Adipocyte (in vitro differentiated cells): ENCODE results near the gene TRPM6.
"Not testable (repeated sequence)": the region's sequence is repeated elsewhere in the genome, so short reads cannot be mapped to it uniquely, and the experiment has no call there.

Experiments used
- DNase-seq: peaks from one replicate; pipeline ENCODE4 v3.0.0-alpha.2; 2015; ENCODE audit warnings: low read depth
- H3K27me3 ChIP-seq: replicated peaks from 2 replicates; pipeline ENCODE4 v1.7.0; 2013; ENCODE audit warnings: mild to moderate bottlenecking, low read length, moderate library complexity; ENCODE audit not compliant: control insufficient read depth, insufficient read depth
- H3K36me3 ChIP-seq: 2 replicates; pipeline ENCODE4 v1.7.0; 2013; ENCODE audit warnings: low read length, mild to moderate bottlenecking, moderate library complexity; ENCODE audit not compliant: control insufficient read depth, insufficient read depth, severe bottlenecking
- H3K4me1 ChIP-seq: 2 replicates; pipeline ENCODE4 v1.7.0; 2013; ENCODE audit warnings: mild to moderate bottlenecking, low read length, moderate library complexity; ENCODE audit not compliant: control insufficient read depth, insufficient read depth
- H3K4me3 ChIP-seq: 2 replicates; pipeline ENCODE4 v1.7.0; 2013; ENCODE audit warnings: mild to moderate bottlenecking, low read length, moderate library complexity
- H3K9ac ChIP-seq: 2 replicates; pipeline ENCODE4 v1.7.0; 2013; ENCODE audit warnings: mild to moderate bottlenecking, low read length, moderate library complexity
- H3K9me3 ChIP-seq: 2 replicates; pipeline ENCODE4 v1.7.0; 2013; ENCODE audit warnings: mild to moderate bottlenecking, low read length, moderate library complexity; ENCODE audit not compliant: control insufficient read depth

TRPM6 gene

DNA sequence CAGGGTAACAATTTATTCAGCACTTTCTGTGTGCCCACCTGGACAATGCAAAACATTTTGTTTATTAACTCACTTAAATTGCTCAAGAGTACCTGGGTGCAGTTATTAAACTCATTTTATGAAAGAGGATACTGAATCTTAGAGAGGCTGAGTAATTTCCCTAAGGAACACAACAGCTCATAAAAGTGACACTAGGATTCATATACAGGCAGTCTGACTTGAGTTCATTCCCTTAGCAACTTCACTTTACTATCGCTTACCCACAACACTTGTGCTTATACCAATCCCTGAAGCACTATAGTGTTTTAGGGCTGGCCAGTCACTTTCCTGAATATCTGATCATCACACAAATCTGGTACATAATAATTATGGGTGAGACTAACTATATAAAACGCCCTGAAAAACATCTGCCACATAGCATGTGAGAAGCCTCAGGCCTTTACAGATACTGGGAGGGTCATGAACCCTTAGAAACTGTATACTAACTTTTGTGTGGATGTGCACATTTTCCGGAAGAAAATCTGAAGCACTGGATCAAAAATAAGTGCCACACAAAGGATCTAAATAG is 11.3 kb downstream of the TRPM6 start:
- H3K4me3 ChIP-seq: no peak overlapping the region
- H3K9ac ChIP-seq: no peak overlapping the region
- no peaks in the 10 kb centered on the region for H3K4me1 ChIP-seq
- no peaks in the 10 kb centered on the region for H3K36me3 ChIP-seq
- peaks cover 26% of the 10 kb centered on the region for H3K9me3 ChIP-seq
- DNase-seq: no peak
- H3K27me3 ChIP-seq: no peaks in the 10 kb centered on the region

DNA sequence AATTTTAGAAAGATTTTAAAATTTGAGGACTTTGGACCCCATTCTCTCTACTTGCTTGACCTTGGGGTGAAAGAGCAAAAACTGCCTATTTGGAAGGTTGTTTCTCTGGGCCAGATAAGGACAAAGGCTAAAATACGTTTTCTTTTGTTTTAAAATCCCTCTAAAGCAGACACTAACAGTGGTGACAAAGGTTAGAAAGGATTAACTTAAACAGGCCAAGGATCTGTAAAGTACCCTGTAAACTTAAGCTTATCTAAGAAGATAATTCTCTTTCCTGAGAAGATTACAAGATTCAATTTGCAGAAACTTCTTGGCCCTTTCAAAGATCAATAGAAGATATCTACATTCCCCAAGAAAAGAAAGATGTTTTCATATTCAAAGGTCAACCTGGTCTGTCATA is 12.1 kb downstream of the TRPM6 start:
- no peaks in the 10 kb centered on the region for H3K27me3 ChIP-seq
- no peak for DNase-seq

DNA sequence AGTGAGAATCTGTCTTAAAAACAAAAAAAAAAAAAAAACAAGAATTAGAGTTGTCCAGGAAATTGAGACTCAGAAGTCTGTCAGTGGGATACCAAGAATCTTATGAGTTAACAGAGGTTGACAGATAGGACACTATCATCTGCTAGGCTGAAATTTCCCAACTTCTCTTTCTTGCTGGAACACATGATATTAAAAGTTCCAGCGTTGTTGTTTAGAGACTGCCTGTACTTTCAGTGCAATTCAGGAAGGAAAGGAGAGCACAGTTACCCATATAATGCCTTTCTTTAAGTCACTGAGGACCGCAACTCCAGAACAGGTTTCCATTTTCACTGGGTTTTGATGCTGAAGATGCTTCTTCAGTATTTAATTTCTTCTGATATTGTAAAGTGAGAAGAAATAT is 13.5 kb downstream of the TRPM6 start:
- Histone ChIP-seq H3K27me3 (peaks cover 8% of the 10 kb centered on the region), H3K4me3 (no peak overlapping the region)
- no peak for DNase-seq

More for the DNA sequence above, 12.1 kb downstream of the TRPM6 start:
- no peak overlapping the region for H3K4me3 ChIP-seq
- H3K36me3 ChIP-seq: no peaks in the 10 kb centered on the region
- no peak overlapping the region for H3K9ac ChIP-seq
- peaks cover 25% of the 10 kb centered on the region for H3K9me3 ChIP-seq
- no peaks in the 10 kb centered on the region for H3K4me1 ChIP-seq

GRCh38 chr9:74872619-74873233 is 15.0 kb downstream of the TRPM6 start:
- no peaks in the 10 kb centered on the region for H3K4me1 ChIP-seq
- DNase-seq: no peak
- no peaks in the 10 kb centered on the region for H3K9me3 ChIP-seq
- no peak overlapping the region for H3K9ac ChIP-seq
- peaks cover 8% of the 10 kb centered on the region for H3K27me3 ChIP-seq
- no peaks in the 10 kb centered on the region for H3K36me3 ChIP-seq
- H3K4me3 ChIP-seq: no peak overlapping the region

More for the DNA sequence above, 13.5 kb downstream of the TRPM6 start:
- Histone ChIP-seq H3K9me3 (peaks cover 11% of the 10 kb centered on the region), H3K4me1 (no peaks in the 10 kb centered on the region), H3K36me3 (no peaks in the 10 kb centered on the region), H3K9ac (no peak overlapping the region)

DNA sequence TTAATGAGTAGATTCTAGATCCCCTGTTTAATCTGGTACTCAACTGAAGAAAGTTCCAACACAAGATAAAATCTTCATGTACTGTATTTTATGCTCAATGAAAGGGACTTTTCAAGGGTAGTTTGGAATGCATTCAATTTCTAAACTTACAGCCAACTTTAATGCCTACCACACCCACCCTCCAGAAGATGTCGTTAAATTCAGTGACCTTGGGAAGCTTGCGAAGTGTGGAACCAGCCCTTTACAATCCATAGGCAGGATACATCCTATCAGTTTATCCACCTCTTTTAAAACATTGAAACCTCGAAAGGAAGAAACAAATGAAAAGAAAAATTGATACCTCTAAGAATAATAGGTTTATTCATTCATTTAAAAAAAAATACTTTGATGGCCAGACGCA is 20.2 kb downstream of the TRPM6 start:
- peaks cover 8% of the 10 kb centered on the region for H3K27me3 ChIP-seq
- H3K4me1 ChIP-seq: no peaks in the 10 kb centered on the region
- DNase-seq: no peak
- no peaks in the 10 kb centered on the region for H3K9me3 ChIP-seq
- no peak overlapping the region for H3K4me3 ChIP-seq
- no peak overlapping the region for H3K9ac ChIP-seq
- no peaks in the 10 kb centered on the region for H3K36me3 ChIP-seq

DNA sequence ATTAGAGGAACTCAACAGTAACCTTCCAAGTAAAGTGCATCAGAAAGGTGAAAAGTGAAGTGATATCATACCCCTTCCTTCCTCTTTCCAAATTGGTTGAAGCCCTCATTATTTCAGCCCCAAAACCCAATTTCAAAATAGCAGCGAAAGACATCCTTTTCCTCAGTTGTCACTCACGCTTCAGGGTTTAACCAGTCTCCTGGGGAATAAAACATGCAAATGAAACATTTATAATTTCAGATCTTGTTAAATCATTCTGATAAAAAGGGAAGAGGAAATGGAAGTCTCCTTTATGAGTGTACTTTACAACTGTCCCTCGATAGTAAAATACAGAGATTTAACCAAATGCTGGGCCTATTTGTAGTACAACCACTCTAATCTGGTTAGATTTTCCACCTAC is 22.5 kb downstream of the TRPM6 start:
- DNase-seq: no peak
- Histone ChIP-seq H3K4me1 (no peaks in the 10 kb centered on the region), H3K9me3 (no peaks in the 10 kb centered on the region)

GRCh38 chr9:74861773-74862474 is 25.8 kb downstream of the TRPM6 start:
- no peak overlapping the region for H3K9ac ChIP-seq
- H3K27me3 ChIP-seq: no peaks in the 10 kb centered on the region
- H3K36me3 ChIP-seq: no peaks in the 10 kb centered on the region
- no peaks in the 10 kb centered on the region for H3K9me3 ChIP-seq
- H3K4me3 ChIP-seq: no peak overlapping the region
- H3K4me1 ChIP-seq: no peaks in the 10 kb centered on the region
- DNase-seq: no peak

More for the DNA sequence above, 22.5 kb downstream of the TRPM6 start:
- Histone ChIP-seq H3K36me3 (no peaks in the 10 kb centered on the region), H3K27me3 (peaks cover 7% of the 10 kb centered on the region), H3K4me3 (no peak overlapping the region), H3K9ac (no peak overlapping the region)

- no peaks in the 10 kb centered on the region for H3K4me1 ChIP-seq
- no peak overlapping the region for H3K9ac ChIP-seq
- H3K9me3 ChIP-seq: no peaks in the 10 kb centered on the region
- H3K27me3 ChIP-seq: no peaks in the 10 kb centered on the region
- H3K36me3 ChIP-seq: no peaks in the 10 kb centered on the region
- no peak for DNase-seq
- no peak overlapping the region for H3K4me3 ChIP-seq
These were observed 26.6 kb downstream of the TRPM6 start for GRCh38 chr9:74861071-74861470.

DNA sequence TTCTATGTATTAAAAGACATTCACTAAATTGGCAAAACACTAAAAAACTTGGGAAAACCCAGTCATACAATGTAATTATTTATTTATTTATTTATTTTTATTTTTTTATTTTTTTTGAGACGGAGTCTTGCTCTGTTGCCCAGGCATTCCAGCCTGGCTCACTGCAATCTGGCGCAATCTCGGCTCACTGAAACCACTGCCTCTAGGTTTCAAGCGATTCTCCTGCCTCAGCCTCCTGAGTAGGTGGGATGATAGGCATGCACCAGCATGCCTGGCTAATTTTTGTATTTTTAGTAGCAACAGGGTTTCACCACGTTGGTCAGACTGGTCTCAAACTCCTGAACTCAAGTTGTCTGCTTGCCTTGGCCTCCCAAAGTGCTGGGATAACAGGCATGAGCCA is 27.5 kb downstream of the TRPM6 start:
- not testable (repeated sequence) for H3K27me3 ChIP-seq, H3K9ac ChIP-seq, H3K36me3 ChIP-seq, H3K9me3 ChIP-seq, H3K4me3 ChIP-seq, H3K4me1 ChIP-seq, DNase-seq

DNA sequence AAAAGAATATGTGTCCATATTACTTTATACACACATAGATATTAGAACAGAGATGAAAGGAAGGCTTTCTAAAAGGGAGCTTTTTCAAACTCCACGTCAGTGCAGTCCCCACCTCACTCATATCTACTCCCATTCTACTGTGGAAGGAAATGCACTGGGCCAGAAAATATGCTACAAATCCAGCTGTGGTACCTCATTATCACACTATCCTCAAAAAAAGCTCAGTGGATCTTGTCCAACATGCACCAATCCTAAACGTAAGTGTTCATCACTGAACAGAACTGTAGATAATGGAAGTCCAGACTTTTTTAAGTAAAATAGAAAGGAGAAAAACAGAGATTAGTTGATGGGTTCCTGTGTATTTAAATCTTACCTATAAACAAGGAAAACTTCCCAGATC is 27.9 kb downstream of the TRPM6 start:
- no peaks in the 10 kb centered on the region for H3K4me1 ChIP-seq
- no peaks in the 10 kb centered on the region for H3K9me3 ChIP-seq
- no peak overlapping the region for H3K4me3 ChIP-seq
- H3K36me3 ChIP-seq: no peaks in the 10 kb centered on the region
- no peak for DNase-seq
- H3K27me3 ChIP-seq: no peaks in the 10 kb centered on the region
- no peak overlapping the region for H3K9ac ChIP-seq

GRCh38 chr9:74858751-74859414 is 28.8 kb downstream of the TRPM6 start:
- peak; percentile 3 for DNase-seq
- H3K9ac ChIP-seq: no peak overlapping the region
- no peaks in the 10 kb centered on the region for H3K9me3 ChIP-seq
- no peaks in the 10 kb centered on the region for H3K36me3 ChIP-seq
- H3K27me3 ChIP-seq: no peaks in the 10 kb centered on the region
- no peak overlapping the region for H3K4me3 ChIP-seq
- H3K4me1 ChIP-seq: no peaks in the 10 kb centered on the region
